Upper lobe of right lung (tissue), 1 donor: Measurements from ENCODE around the gene ASB5. TPM values are rescaled to one million over a fixed set of nuclear protein-coding genes. Genes with fewer than 3 reads are reported as not detected.

Experiments used
- ATAC-seq: fragments of 200-7000 bp; cut with Tn5 transposase; one replicate; pipeline ENCODE4 v1.9.1; 2020; ENCODE audit warnings: mild to moderate bottlenecking, moderate library complexity
- DNase-seq: peaks from one replicate; pipeline ENCODE4 v3.0.0-alpha.2; 2020
- H3K27ac ChIP-seq: fragments of 200-600 bp; one replicate; pipeline ENCODE4 v1.8.0; 2022
- H3K27me3 ChIP-seq: fragments of 200-600 bp; one replicate; pipeline ENCODE4 v1.8.0; 2022; ENCODE audit warnings: mild to moderate bottlenecking
- H3K36me3 ChIP-seq: fragments of 200-600 bp; one replicate; pipeline ENCODE4 v1.8.0; 2022
- H3K4me1 ChIP-seq: fragments of 200-600 bp; one replicate; pipeline ENCODE4 v1.8.0; 2022
- H3K4me3 ChIP-seq: fragments of 200-600 bp; one replicate; pipeline ENCODE4 v1.8.0; 2022; ENCODE audit warnings: mild to moderate bottlenecking
- H3K9me3 ChIP-seq: fragments of 200-600 bp; one replicate; pipeline ENCODE4 v1.8.0; 2022
- intact Hi-C: fragments of 100-400 bp; cut with DNase I; formaldehyde crosslinking; loops from one replicate; pipeline ENCODE4 v1.11.0; 2022
- total RNA-seq: library from RNA; stranded (reverse); fragmentation: NEBNext Ultra II Directional; extraction: Animal tissue kit (Norgen Biotek cat#: 25700); gene quantifications from one replicate; pipeline ENCODE4 v1.2.1, GENCODE V29; 2021
- TF ChIP-seq, protein P1 (sequence below): fragments of 200-600 bp; IDR thresholded peaks from one replicate; pipeline ENCODE4 v1.8.0; 2022; ENCODE audit warnings: antibody characterized with exemption
- donor health status: DM: no; HTN: yes; CAD: no; lungs with severe emphysema.

The ASB5 gene
- total RNA-seq, 1 donor from 2014 or later, result not detected

DNA sequence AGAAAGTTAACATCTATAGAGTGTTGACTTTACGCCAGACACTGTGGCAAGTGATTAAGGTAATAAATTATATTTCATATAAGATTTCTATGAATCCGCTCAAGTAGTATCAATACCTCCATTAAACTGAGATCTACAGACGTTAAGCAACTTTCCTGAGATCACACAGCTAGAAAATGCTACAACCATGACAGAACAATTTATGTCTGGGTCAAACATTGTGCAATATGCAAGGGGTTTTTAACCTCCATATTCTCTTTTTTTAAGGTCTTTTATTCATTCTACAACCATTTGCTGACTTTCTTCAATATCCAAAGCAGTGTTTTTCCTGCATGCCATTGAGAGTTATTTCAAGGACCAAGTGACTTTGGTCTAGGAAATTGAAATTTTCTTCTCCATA, 10.9 kb downstream of the ASB5 start:
- Histone ChIP-seq H3K4me3 (no peak overlapping the region), H3K27ac (no peak overlapping the region), H3K9me3 (no peaks in the 10 kb centered on the region), H3K36me3 (no peaks in the 10 kb centered on the region), H3K4me1 (no peaks in the 10 kb centered on the region), H3K27me3 (no peaks in the 10 kb centered on the region)
- TF ChIP-seq, protein P1, sequence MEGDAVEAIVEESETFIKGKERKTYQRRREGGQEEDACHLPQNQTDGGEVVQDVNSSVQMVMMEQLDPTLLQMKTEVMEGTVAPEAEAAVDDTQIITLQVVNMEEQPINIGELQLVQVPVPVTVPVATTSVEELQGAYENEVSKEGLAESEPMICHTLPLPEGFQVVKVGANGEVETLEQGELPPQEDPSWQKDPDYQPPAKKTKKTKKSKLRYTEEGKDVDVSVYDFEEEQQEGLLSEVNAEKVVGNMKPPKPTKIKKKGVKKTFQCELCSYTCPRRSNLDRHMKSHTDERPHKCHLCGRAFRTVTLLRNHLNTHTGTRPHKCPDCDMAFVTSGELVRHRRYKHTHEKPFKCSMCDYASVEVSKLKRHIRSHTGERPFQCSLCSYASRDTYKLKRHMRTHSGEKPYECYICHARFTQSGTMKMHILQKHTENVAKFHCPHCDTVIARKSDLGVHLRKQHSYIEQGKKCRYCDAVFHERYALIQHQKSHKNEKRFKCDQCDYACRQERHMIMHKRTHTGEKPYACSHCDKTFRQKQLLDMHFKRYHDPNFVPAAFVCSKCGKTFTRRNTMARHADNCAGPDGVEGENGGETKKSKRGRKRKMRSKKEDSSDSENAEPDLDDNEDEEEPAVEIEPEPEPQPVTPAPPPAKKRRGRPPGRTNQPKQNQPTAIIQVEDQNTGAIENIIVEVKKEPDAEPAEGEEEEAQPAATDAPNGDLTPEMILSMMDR, result no peak
- intact Hi-C loops, result no loop called here
- DNase-seq, result no peak
- no peak for ATAC-seq

- intact Hi-C loops, result no loop called here
- no peak for ATAC-seq
- H3K4me3 ChIP-seq, result no peak overlapping the region
Measured at GRCh38 chr4:176256921-176257320, 12.1 kb downstream of the ASB5 start.

DNA sequence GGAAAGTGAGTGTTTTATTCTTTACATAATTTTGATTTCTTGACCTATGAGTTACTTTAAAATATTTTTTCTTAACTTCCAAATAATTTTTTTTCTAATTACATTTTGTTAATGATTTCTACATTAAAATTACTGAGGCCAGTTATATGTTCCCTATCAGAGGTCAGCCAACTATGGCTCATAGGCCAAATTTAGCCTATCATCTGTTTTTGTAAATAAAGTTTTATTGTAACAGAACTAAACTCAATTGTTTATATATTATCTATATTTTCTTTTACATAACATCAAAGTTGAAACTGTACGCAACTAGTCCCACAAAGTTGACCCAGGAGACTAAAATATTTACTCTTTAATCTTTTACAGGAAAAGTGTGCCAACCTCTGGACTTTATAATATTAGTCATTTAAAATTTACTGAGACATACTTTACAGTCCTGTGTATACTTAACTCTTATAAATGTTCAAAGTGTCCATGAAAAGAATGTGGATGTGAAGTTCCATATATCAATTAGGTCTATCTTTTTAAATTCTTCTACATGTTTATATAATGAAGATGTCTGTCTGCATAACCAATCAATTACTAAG, 26.2 kb downstream of the ASB5 start:
- H3K4me3 ChIP-seq, result no peak overlapping the region
- no peak for ATAC-seq
- no peak for DNase-seq
- no peaks in the 10 kb centered on the region for H3K27me3 ChIP-seq
- no peak overlapping the region for H3K27ac ChIP-seq
- no peaks in the 10 kb centered on the region for H3K4me1 ChIP-seq
- intact Hi-C loops, result no loop called here
- TF ChIP-seq, protein P1, result no peak
- H3K9me3 ChIP-seq, result no peaks in the 10 kb centered on the region
- H3K36me3 ChIP-seq, result no peaks in the 10 kb centered on the region

More at GRCh38 chr4:176256921-176257320, 12.1 kb downstream of the ASB5 start:
- no peak for DNase-seq
- Histone ChIP-seq H3K9me3 (no peaks in the 10 kb centered on the region), H3K4me1 (no peaks in the 10 kb centered on the region), H3K27ac (no peak overlapping the region), H3K27me3 (no peaks in the 10 kb centered on the region), H3K36me3 (no peaks in the 10 kb centered on the region)
- TF ChIP-seq, protein P1, result no peak

- no peak for DNase-seq
- Histone ChIP-seq H3K27ac (no peak overlapping the region), H3K4me3 (no peak overlapping the region), H3K4me1 (no peaks in the 10 kb centered on the region), H3K27me3 (no peaks in the 10 kb centered on the region), H3K9me3 (no peaks in the 10 kb centered on the region), H3K36me3 (no peaks in the 10 kb centered on the region)
- TF ChIP-seq, protein P1, result no peak
- intact Hi-C loops, result no loop called here
- ATAC-seq, result no peak
Measured at GRCh38 chr4:176241703-176242102, 27.3 kb downstream of the ASB5 start.

GRCh38 chr4:176238826-176239225, 30.2 kb downstream of the ASB5 start:
- no peak overlapping the region for H3K27ac ChIP-seq
- H3K36me3 ChIP-seq, result no peaks in the 10 kb centered on the region
- H3K4me1 ChIP-seq, result no peaks in the 10 kb centered on the region
- H3K4me3 ChIP-seq, result no peak overlapping the region
- TF ChIP-seq, protein P1, result no peak
- intact Hi-C loops, result no loop called here
- no peak for ATAC-seq
- H3K27me3 ChIP-seq, result no peaks in the 10 kb centered on the region
- no peaks in the 10 kb centered on the region for H3K9me3 ChIP-seq
- DNase-seq, result no peak

DNA sequence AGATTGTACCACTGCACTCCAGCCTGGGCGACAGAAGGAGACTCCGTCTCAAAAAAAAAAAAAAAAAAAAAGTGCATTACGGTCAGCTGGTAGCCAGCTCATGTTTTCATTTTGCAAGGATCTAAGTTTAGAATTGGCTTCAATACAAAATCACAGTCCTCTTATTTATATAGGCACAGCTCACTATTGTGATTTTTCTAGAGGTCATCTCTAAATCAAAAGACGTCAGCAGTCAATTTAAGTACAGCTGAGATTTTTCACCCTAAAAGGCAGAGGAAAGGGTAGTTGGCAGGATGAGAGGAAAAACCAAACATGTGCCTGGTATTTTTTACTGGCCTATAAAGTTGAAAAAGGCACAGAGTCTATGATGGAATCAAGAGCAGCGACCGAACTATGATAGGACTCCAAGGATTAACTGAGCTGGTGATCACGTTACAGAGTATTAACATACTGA, 30.8 kb downstream of the ASB5 start:
- DNase-seq, result no peak
- H3K9me3 ChIP-seq, result no peaks in the 10 kb centered on the region
- H3K36me3 ChIP-seq, result no peaks in the 10 kb centered on the region
- no peak for ATAC-seq
- TF ChIP-seq, protein P1, result no peak
- no peak overlapping the region for H3K4me3 ChIP-seq
- H3K27ac ChIP-seq, result no peak overlapping the region
- no peaks in the 10 kb centered on the region for H3K27me3 ChIP-seq
- intact Hi-C loops, result no loop called here
- no peaks in the 10 kb centered on the region for H3K4me1 ChIP-seq
